RWPE1 (cell line): ENCODE data around the gene EIF4G1.

Experiments used
- CTCF ChIA-PET: fragments of 350-600 bp; sonication (Branson Sonifier 250); formaldehyde crosslinking; extraction: SDS; loops from one replicate; lab custom pipeline; 2021; lab: Yijun Ruan, JAX
- POLR2A ChIA-PET: fragments of 400-600 bp; formaldehyde crosslinking; extraction: SDS; loops from one replicate; lab custom pipeline; 2020; ENCODE audit warnings: antibody characterized with exemption; ENCODE audit not compliant: low non-redundant PET; lab: Yijun Ruan, JAX
- DNase-seq: peaks from one replicate; pipeline ENCODE4 v3.0.0; 2012; ENCODE audit warnings: low spot score
- H3K27ac ChIP-seq: fragments of 450-650 bp; 2 replicates; pipeline ENCODE4 v1.5.1; 2017
- CTCF ChIP-seq: fragments of 450-650 bp; conservative IDR thresholded peaks from 2 replicates; pipeline ENCODE4 v1.5.1; 2017; ENCODE audit warnings: low read depth, mild to moderate bottlenecking

The EIF4G1 gene

GRCh38 chr3:184358124-184358767, 43.8 kb downstream of the EIF4G1 start:
- H3K27ac ChIP-seq: no peak overlapping the region
- ChIA-PET POLR2A (interaction anchor here (0.6 kb wide), 1 partner anchor 15 kb away, joined by 7 read pairs; no protein-coding TSS in a partner anchor), CTCF (interaction anchor here (1.1 kb wide), 1 partner anchor 20 kb away, joined by 4 read pairs; no protein-coding TSS in a partner anchor)
- DNase-seq: no peak
- TF ChIP-seq CTCF: no peak

GRCh38 chr3:184358921-184359350, 44.5 kb downstream of the EIF4G1 start:
- TF ChIP-seq CTCF: no peak
- DNase-seq: no peak
- H3K27ac ChIP-seq: peak overlapping the region; percentile 21; the same call in 1 of the 2 replicates
- POLR2A ChIA-PET: interaction anchor here (0.6 kb wide), 1 partner anchor 16 kb away, joined by 7 read pairs; no protein-coding TSS in a partner anchor
- CTCF ChIA-PET: interaction anchor here (0.6 to 1.1 kb wide), 2 partner anchors 20 to 21 kb away, joined by 3 to 4 read pairs; no protein-coding TSS in a partner anchor

GRCh38 chr3:184359610-184360009, 45.2 kb downstream of the EIF4G1 start:
- no peak for DNase-seq
- CTCF ChIA-PET: interaction anchor here (0.6 kb wide), 1 partner anchor 22 kb away, joined by 3 read pairs; no protein-coding TSS in a partner anchor
- POLR2A ChIA-PET: interaction anchor here (0.5 kb wide), 1 partner anchor 151 kb away, joined by 5 read pairs; no protein-coding TSS in a partner anchor
- H3K27ac ChIP-seq: peak overlapping the region; percentile 21; the same call in 1 of the 2 replicates
- no peak for TF ChIP-seq CTCF

DNA sequence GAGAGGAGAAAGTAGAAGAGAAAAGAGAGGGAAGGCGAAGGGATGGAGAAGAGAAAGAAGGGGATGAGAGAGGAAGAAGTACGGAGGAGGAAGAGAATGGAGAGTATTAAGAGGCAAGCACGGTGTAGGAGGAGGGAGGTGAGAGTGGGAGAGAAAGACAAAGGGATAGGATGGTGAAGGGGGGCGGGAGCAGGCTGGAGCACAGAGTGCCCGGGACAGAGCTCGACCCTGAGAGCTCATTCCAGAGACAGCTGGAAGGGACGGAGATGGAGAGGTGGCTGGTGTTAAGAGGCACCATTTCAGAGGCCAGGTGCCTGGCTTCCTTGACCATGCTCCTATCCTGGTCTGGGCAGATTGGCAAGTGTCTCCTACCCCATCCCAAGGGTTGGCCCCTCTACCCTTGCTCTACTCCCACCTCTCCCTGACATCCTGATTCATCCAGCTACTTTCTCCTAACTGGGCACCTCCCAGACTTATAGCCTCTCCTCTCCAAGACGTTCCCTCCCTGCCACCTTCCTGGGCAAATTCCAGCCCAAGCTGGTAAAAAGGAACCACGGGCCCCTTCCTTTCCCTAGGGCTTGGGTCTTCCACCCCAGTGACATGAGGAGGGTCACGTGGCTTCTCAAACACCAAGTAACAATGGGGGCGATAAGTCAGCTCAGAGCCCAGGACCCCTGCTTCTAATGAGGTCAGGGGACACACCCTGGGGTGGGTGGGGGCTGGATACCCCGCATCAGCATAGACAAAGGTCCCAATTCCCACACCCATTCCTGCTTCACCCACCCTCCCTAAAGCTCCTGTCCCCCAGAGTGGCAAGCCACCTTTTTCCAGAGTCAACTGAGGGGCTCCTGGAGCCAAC, 45.9 kb downstream of the EIF4G1 start:
- peak overlapping the region; percentile 99 for H3K27ac ChIP-seq
- CTCF ChIA-PET: interaction anchor here (0.9 kb wide), 1 partner anchor 14 kb away, joined by 3 read pairs; no protein-coding TSS in a partner anchor
- no peak for DNase-seq
- no peak for TF ChIP-seq CTCF
- POLR2A ChIA-PET: interaction anchor here (0.5 kb wide), 1 partner anchor 152 kb away, joined by 5 read pairs; no protein-coding TSS in a partner anchor

- no peak for TF ChIP-seq CTCF
- ChIA-PET CTCF (interaction anchor here (0.9 to 1.8 kb wide), 2 partner anchors 15 kb away, joined by 3 to 6 read pairs; no protein-coding TSS in a partner anchor), POLR2A (interaction anchor here (0.8 kb wide), 1 partner anchor 26 kb away, joined by 5 read pairs; no protein-coding TSS in a partner anchor)
- H3K27ac ChIP-seq: peak overlapping the region; percentile 99
- no peak for DNase-seq
Measured at GRCh38 chr3:184360929-184361531, 46.6 kb downstream of the EIF4G1 start.
